IMR-90 (cell line): ENCODE results near the gene DSCAML1. TPM values are rescaled to one million over a fixed set of nuclear protein-coding genes. Genes with fewer than 3 reads are reported as not detected.
A peak's percentile ranks its signal among the peaks of the same experiment; 100 is the strongest.

Source experiments
- ATAC-seq: fragments of 200-7000 bp; cut with Tn5 transposase; 2 replicates; pipeline ENCODE4 v1.9.1; 2020; ENCODE audit warnings: low read depth, mild to moderate bottlenecking, moderate library complexity
- BruUV-seq: library from RNA; stranded (reverse); fragments of 400-500 nt; replicated peaks from 2 replicates; lab custom pipeline; 2021; lab: Mats Ljungman, UMichigan
- CTCF ChIA-PET: fragments of 300-600 bp; formaldehyde crosslinking; extraction: SDS; loops from one replicate; lab custom pipeline; 2021; ENCODE audit warnings: antibody characterized with exemption; lab: Yijun Ruan, JAX
- POLR2A ChIA-PET: fragments of 300-600 bp; sonication (Branson Sonifier 250); formaldehyde crosslinking; loops from one replicate; lab custom pipeline; 2022; ENCODE audit warnings: antibody characterized with exemption; ENCODE audit not compliant: unreplicated experiment; lab: Charles Lee
- DNase-seq: peaks from one replicate; pipeline ENCODE4 v3.0.0; 2013
- H2AFZ ChIP-seq: replicated peaks from 2 replicates; pipeline ENCODE3; 2013; ENCODE audit warnings: low read length, mild to moderate bottlenecking; ENCODE audit not compliant: poor library complexity
- H2AK5ac ChIP-seq: 2 replicates; pipeline ENCODE4 v1.6.1; 2013; ENCODE audit warnings: low read depth, low read length, inconsistent platforms
- H2AK9ac ChIP-seq: replicated peaks from 2 replicates; pipeline ENCODE3; 2013; ENCODE audit warnings: mild to moderate bottlenecking, low read depth, low read length, moderate library complexity; ENCODE audit not compliant: poor library complexity
- H2BK120ac ChIP-seq: 2 replicates; pipeline ENCODE4 v1.6.1; 2013; ENCODE audit warnings: low read depth, low read length, inconsistent platforms
- H2BK15ac ChIP-seq: 3 replicates; pipeline ENCODE4 v1.6.1; 2013; ENCODE audit warnings: low read depth, low read length, inconsistent platforms
- H2BK20ac ChIP-seq: 2 replicates; pipeline ENCODE4 v1.6.1; 2013; ENCODE audit warnings: low read depth, mild to moderate bottlenecking, inconsistent platforms, low read length, moderate library complexity
- H2BK5ac ChIP-seq: 2 replicates; pipeline ENCODE4 v1.6.1; 2013; ENCODE audit warnings: mild to moderate bottlenecking, low read depth, low read length, inconsistent platforms; ENCODE audit not compliant: poor library complexity, severe bottlenecking
- H3K14ac ChIP-seq: replicated peaks from 2 replicates; pipeline ENCODE4 v1.6.1; 2013; ENCODE audit warnings: low read depth, low read length, inconsistent platforms
- H3K18ac ChIP-seq: 2 replicates; pipeline ENCODE4 v1.6.1; 2013; ENCODE audit warnings: low read depth, low read length, control low read depth
- H3K23ac ChIP-seq: 2 replicates; pipeline ENCODE4 v1.6.1; 2013; ENCODE audit warnings: low read depth, low read length, inconsistent platforms
- H3K27ac ChIP-seq: 2 replicates; pipeline ENCODE4 v1.5.1; 2013; ENCODE audit warnings: mild to moderate bottlenecking, control low read depth, low read length; ENCODE audit not compliant: insufficient read depth
- H3K27me3 ChIP-seq: 2 replicates; pipeline ENCODE4 v1.6.1; 2013; ENCODE audit warnings: low read length; ENCODE audit not compliant: control insufficient read depth, insufficient read depth
- H3K36me3 ChIP-seq: 2 replicates; pipeline ENCODE4 v1.6.1; 2013; ENCODE audit warnings: low read length, mixed read lengths; ENCODE audit not compliant: control insufficient read depth, insufficient read depth
- H3K4ac ChIP-seq: 2 replicates; pipeline ENCODE4 v1.6.1; 2013; ENCODE audit warnings: low read depth, low read length, inconsistent platforms
- H3K4me1 ChIP-seq: 2 replicates; pipeline ENCODE4 v1.6.1; 2013; ENCODE audit warnings: low read length, mixed read lengths; ENCODE audit not compliant: control insufficient read depth, insufficient read depth
- H3K4me2 ChIP-seq: 2 replicates; pipeline ENCODE4 v1.6.1; 2013; ENCODE audit warnings: low read depth, mild to moderate bottlenecking, control low read depth, low read length, moderate library complexity
- H3K4me3 ChIP-seq: 2 replicates; pipeline ENCODE4 v1.5.1; 2013; ENCODE audit warnings: low read depth, mild to moderate bottlenecking, control low read depth, low read length, moderate library complexity; ENCODE audit not compliant: insufficient read depth
- H3K56ac ChIP-seq: 2 replicates; pipeline ENCODE4 v1.6.1; 2013; ENCODE audit warnings: low read length, inconsistent platforms; ENCODE audit not compliant: insufficient read depth; ENCODE audit errors: extremely low read depth
- H3K79me1 ChIP-seq, 2 experiments: 2 replicates each; pipeline ENCODE4 v1.6.1; 2013; ENCODE audit warnings: low read length in 2 of 2, inconsistent platforms in 1 of 2, low read depth in 1 of 2
- H3K9ac ChIP-seq: 2 replicates; pipeline ENCODE4 v1.6.1; 2013; ENCODE audit warnings: low read depth, low read length, control low read depth
- H3K9me1 ChIP-seq: 2 replicates; pipeline ENCODE4 v1.6.1; 2013; ENCODE audit warnings: low read length, inconsistent platforms; ENCODE audit not compliant: insufficient read depth
- H3K9me3 ChIP-seq: 2 replicates; pipeline ENCODE4 v1.6.1; 2013; ENCODE audit warnings: low read length; ENCODE audit not compliant: control insufficient read depth, insufficient read depth
- H4K20me1 ChIP-seq: 2 replicates; pipeline ENCODE4 v1.6.1; 2013; ENCODE audit warnings: low read length, inconsistent platforms; ENCODE audit not compliant: insufficient read depth
- H4K5ac ChIP-seq: 2 replicates; pipeline ENCODE4 v1.6.1; 2013; ENCODE audit warnings: mild to moderate bottlenecking, low read depth, low read length, control low read depth
- H4K8ac ChIP-seq, 2 experiments: 2 replicates each; pipeline ENCODE4 v1.6.1; 2013; ENCODE audit warnings: low read depth in 2 of 2, low read length in 2 of 2, control low read depth in 1 of 2, inconsistent platforms in 1 of 2
- H4K91ac ChIP-seq: 2 replicates; pipeline ENCODE4 v1.6.1; 2013; ENCODE audit warnings: low read depth, low read length, inconsistent platforms; ENCODE audit not compliant: insufficient read depth
- CHD1 ChIP-seq: IDR thresholded peaks from 2 replicates; pipeline ENCODE4 v1.6.1; 2012; ENCODE audit warnings: low read depth, low read length, improper control_type of control experiment
- MAFK ChIP-seq: IDR thresholded peaks from 2 replicates; pipeline ENCODE4 v1.6.1; 2012; ENCODE audit warnings: low read depth, low read length, improper control_type of control experiment
- NFE2L2 ChIP-seq: fragments of 150-350 bp; IDR thresholded peaks from 2 replicates; pipeline ENCODE4 v1.6.1; 2016; ENCODE audit warnings: low read depth, mild to moderate bottlenecking, low read length
- WGBS, 2 experiments: methylation state at CpG; one replicate each; pipeline versions ENCODE4 v1.1.5 to v1.1.7; 2013; ENCODE audit warnings: missing lambda C conversion rate in 2 of 2; ENCODE audit not compliant: insufficient read length in 1 of 2; ENCODE audit errors: extremely low coverage in 2 of 2; 5-methylcytosine and 5-hydroxymethylcytosine counted together
- dilution Hi-C: fragments of 300-500 bp; cut with HindIII; formaldehyde crosslinking; loops from one replicate; pipeline ENCODE4 v1.14.3; 2018; ENCODE audit warnings: low sequenced_read_pairs; ENCODE audit not compliant: unreplicated experiment
- in situ Hi-C: fragments of 300-500 bp; cut with MboI; formaldehyde crosslinking; loops from 3 replicates; pipeline ENCODE4 v1.14.3; 2019; ENCODE audit warnings: low sequenced_read_pairs, inconsistent platforms, mixed read lengths
- intact Hi-C: fragments of 100-400 bp; cut with micrococcal nuclease; formaldehyde crosslinking; loops from 2 replicates; pipeline ENCODE4 v1.10.0; 2022
- polyA plus RNA-seq, 3 experiments: library from polyadenylated mRNA; depleted of rRNA; stranded (reverse); fragments of >200 nt; gene quantifications; 2 replicates each; pipeline ENCODE4 v1.2.3, GENCODE V29; 2012; ENCODE audit warnings: low replicate concordance in 1 of 3
- total RNA-seq: library from RNA; depleted of rRNA; stranded (reverse); fragments of >200 nt; gene quantifications from 2 replicates; pipeline ENCODE4 v1.2.3, GENCODE V29; 2012

The DSCAML1 gene
- total and polyA plus RNA-seq, 2 of the 4 experiments (the other 2 are of a cell fraction), result not detected

DNA sequence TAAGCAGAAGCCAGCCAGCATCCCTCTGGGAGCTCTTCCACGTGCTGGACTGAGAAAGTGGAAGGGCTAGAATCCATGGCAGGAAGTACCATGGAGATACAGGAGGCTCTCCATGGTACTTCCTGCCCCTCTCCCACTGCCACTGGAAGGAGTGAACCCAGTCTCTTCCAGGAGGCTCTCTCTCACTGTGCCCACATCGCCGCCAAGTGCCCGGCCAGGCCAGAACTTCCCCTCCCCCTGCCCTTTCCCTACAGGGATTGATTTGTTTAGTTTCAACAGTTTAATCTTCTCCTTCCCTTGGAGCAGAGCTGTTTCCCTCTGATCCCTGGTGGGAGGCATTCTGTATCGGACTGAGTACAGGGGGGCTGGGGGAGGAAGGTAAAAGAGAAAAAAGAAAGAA, 133.6 kb downstream of the DSCAML1 start:
- intact Hi-C loops (no loop called here), in situ Hi-C loops (no loop called here), dilution Hi-C loops (no loop called here)
- no peak for DNase-seq
- H3K9me1 ChIP-seq, result no peaks in the 10 kb centered on the region
- H3K4me1 ChIP-seq, result no peaks in the 10 kb centered on the region
- WGBS, 2 experiments, result no CpG with 5 or more reads among the region's 5 CpGs
- H2BK5ac ChIP-seq, result no peak overlapping the region
- no peak overlapping the region for H2AK5ac ChIP-seq
- TF ChIP-seq NFE2L2 (no peak), MAFK (no peak), CHD1 (no peak)
- no peaks in the 10 kb centered on the region for H3K36me3 ChIP-seq
- H3K27ac ChIP-seq, result no peak overlapping the region
- no peak overlapping the region for H3K18ac ChIP-seq
- no peak overlapping the region for H4K91ac ChIP-seq
- no peak overlapping the region for H2BK15ac ChIP-seq
- no peak overlapping the region for H4K5ac ChIP-seq
- no peak for ATAC-seq
- H4K20me1 ChIP-seq, result no peaks in the 10 kb centered on the region
- ChIA-PET POLR2A (interaction anchor here (0.6 kb wide), 1 partner anchor 208 kb away, joined by 5 read pairs; no protein-coding TSS in a partner anchor), CTCF (interaction anchor here (0.5 kb wide), 1 partner anchor 18 kb away, joined by 3 read pairs; no protein-coding TSS in a partner anchor)
- H2BK20ac ChIP-seq, result no peak overlapping the region
- peaks cover 8% of the 10 kb centered on the region for H3K27me3 ChIP-seq
- no TSS peak for BruUV-seq
- H3K4me2 ChIP-seq, result no peak overlapping the region
- no peak overlapping the region for H3K9ac ChIP-seq
- H2AK9ac ChIP-seq, result peak overlapping the region; percentile 10
- no peak overlapping the region for H3K23ac ChIP-seq
- H3K14ac ChIP-seq, result no peak overlapping the region
- no peak overlapping the region for H3K4me3 ChIP-seq
- no peaks in the 10 kb centered on the region for H3K79me1 ChIP-seq
- H3K56ac ChIP-seq, result no peak overlapping the region
- no peaks in the 10 kb centered on the region for H3K9me3 ChIP-seq
- H2AFZ ChIP-seq, result no peak overlapping the region
- no peak overlapping the region for H3K4ac ChIP-seq
- no peak overlapping the region for H2BK120ac ChIP-seq
- no peak overlapping the region for H4K8ac ChIP-seq
